ENCODE results near the gene S100A8.

S100A8 gene

GRCh38 chr1:153389973-153390879 lies 647 bp downstream of the S100A8 start:
- no peak for DNase-seq

DNA sequence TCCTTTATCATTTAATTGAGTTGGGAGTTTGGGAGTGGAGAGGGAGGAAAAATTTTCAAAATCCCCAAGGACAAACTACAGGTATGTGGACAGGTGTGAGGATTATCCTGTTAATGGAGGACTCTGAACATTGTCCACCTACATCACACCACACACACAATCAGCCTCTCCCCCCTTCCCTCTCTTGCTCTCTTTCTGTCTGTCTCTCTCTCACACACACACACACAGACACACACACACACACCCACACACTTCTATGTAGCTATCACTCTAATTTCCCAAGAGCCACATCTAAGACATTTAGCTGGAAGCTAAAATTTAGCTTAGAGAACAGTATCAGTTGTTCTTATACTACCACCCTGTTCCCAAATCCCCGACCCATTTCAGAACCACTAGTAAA lies 1.5 kb downstream of the S100A8 start:
- DNase-seq = no peak

- no peak for DNase-seq
Observed at GRCh38 chr1:153387785-153388184, 3.1 kb downstream of the S100A8 start.

- no peak for DNase-seq
Observed at GRCh38 chr1:153387001-153387400, 3.9 kb downstream of the S100A8 start.

DNA sequence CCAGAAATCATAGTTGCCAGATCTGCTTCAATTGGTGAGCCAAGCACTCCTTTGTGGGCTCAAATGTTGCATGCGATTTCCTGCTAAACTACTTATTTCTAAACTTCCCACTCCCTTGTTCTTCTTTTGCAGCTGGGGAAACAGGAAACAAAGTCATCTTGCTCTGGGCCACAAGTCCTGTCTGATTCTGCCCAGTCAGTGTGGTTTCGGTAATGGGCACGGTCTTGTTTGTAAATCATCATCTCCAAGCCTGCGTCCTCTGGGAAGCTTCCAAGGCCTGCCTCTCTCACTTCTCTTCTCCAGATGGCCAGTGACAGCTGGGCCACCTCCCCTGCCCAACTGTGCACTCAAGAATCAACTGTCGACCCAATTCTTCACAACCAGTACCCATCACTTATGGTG lies 4.4 kb downstream of the S100A8 start:
- DNase-seq = no peak

DNA sequence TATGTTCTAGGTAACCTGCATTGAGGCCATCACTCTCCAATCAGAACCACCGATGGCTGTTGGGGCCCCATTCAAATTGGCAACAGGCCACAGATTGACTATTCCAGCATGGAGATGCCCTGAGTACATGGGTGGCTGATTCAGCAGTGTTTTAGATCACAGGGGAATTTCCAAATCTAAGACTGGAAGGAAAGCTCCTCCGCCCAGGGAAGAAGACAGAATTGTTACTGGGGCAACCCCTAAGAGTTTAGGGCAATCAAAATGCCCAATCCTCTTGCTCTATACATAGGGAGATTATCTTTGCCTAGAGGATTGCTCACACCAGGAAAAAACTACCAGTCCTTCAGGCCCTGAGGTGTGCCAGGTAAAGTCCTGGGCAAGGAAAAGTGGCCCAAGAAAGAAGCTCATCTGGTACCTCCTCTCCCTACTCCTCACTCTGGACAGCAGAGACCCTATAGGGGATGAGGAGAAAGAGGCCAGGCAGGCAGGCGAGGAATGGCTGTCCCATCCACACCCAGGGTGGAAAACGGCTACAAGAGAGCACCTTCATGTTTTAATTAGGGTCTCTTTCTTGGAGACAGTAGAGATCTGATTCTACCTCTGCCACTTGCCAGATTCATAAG lies 5.8 kb downstream of the S100A8 start:
- no peak for DNase-seq

- no peak for DNase-seq
Observed at GRCh38 chr1:153380711-153381110, 10.2 kb downstream of the S100A8 start.

DNA sequence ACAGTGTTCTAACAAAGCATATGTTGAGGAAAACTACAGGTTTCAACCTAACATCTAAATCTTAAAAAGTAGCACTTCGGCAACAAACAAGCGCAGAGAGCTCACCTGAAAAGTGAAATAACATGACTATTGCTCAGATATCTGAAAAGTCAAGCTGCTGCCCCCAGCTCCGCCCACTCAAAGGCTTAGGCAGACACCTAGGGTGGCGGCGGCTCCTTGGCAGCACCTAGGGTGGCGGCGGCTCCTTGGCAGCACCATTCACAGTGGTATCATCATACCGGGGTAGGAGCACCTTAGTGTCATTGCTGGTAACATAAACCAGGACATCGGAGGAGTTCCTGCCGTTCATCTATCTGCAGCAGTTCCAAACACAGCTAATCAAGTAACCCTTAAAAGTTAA lies 11.3 kb downstream of the S100A8 start:
- no peak for DNase-seq

- no peak for DNase-seq
Observed at GRCh38 chr1:153375511-153375910, 15.4 kb downstream of the S100A8 start, which contains the start of gene S100A12. Gene S100A12, minus strand, starts transcription at chr1:153375621. Its CDS starts 1,029 bp downstream, at chr1:153374592.

DNA sequence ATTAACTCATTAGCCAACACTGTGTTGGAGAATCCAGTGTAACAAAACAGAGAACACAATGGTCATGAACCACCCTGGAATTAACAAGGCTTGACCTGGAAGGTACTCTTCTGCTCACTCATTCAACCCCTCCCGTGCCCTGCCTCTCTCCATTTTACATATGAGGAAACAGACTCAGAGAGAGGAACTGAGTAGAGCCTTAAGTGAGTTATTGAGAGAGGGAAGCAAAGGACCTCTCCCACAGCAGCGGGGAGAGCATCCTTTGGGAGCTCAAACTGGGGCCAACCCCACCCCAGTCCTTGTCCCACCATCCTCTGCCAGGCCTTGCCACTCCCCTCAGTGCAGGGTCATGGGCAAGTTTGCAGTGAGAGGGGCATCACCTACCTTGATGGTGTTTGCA lies 16.8 kb downstream of the S100A8 start:
- DNase-seq = no peak

DNA sequence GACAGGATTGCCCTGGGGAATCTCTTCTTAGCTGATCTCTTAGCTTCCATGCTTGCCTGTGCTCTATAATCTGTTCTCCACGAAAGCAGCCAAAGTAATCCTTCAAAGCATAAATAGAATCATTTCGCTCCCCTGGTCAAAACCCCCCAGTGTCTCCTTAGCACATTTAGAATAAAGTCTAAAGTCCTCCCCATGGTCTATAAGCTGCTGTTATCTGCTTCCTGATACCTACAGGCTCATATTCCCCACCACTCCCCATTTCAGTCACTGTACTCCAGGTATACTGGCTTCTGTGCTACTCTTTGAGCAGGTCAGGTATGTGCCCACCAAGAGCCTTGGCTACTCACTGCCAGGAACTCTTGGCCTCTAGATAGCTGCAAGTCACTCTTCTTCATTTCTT lies 18.3 kb downstream of the S100A8 start:
- DNase-seq = no peak

GRCh38 chr1:153371231-153371630 lies 19.6 kb downstream of the S100A8 start:
- DNase-seq = no peak

GRCh38 chr1:153370146-153370545 lies 20.7 kb downstream of the S100A8 start:
- DNase-seq = no peak

GRCh38 chr1:153368495-153368894 lies 22.4 kb downstream of the S100A8 start:
- no peak for DNase-seq

DNA sequence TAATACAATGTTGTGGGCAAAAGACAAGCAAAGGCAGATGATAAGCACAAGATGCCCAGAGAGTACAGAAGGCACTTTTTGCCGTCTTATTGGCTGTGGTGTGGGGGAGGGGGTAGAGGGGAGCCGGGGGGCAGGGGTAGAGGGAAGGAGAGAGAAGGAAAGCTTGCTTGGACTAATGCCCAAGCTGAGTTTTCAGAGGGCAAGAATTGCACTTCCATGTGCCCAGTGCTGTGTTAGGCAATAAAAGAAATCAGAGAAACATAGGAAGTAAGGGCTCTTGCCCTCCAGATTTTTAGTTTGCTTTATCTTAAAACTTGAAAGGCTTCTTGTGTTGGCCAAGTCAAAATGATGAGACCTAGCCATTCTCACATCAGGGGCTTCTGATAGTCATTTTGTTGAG lies 23.8 kb downstream of the S100A8 start:
- DNase-seq = no peak

DNA sequence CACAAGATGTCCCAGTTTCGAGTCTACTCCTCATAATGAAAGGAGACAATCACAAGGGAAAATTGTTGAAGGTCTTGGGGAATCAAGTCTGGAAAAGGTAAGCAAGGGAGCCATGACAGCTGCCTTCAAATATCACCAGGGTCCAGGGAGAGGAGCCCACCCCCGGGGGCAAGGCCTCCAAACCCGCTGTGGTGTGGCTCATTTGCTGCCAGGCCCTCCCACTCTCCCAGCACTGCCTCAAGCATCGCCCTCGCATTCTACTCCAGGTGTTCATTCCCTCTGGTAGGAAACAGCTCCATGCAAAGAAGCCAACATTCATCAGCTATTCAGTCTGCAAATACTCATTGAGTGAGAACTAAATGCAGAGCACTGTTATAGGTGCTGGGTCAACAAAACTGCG lies 24.6 kb downstream of the S100A8 start:
- DNase-seq = no peak

DNA sequence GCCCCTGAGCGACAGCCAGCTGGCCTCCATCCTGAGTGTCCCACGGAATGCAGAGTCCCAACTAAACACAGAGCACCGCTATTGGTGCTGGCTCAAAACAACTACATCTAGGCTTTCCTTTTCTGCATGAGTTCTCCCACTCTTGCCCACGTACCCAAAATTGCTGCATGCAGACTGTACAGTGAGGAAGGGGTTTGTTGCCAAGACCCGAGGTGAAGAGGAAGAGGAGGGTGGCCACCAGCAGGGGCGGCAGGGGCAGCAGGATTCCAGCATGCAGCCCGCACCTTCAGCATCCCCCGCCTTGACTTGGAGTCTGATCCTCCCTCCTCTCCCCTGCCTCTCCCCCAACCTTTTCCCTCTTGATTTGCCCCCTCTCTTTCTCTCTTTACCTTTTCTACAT lies 25.2 kb downstream of the S100A8 start:
- DNase-seq = no peak

- no peak for DNase-seq
Observed at GRCh38 chr1:153364766-153365666, 25.9 kb downstream of the S100A8 start.

- DNase-seq = no peak
Observed at GRCh38 chr1:153364156-153364555, 26.7 kb downstream of the S100A8 start.

DNA sequence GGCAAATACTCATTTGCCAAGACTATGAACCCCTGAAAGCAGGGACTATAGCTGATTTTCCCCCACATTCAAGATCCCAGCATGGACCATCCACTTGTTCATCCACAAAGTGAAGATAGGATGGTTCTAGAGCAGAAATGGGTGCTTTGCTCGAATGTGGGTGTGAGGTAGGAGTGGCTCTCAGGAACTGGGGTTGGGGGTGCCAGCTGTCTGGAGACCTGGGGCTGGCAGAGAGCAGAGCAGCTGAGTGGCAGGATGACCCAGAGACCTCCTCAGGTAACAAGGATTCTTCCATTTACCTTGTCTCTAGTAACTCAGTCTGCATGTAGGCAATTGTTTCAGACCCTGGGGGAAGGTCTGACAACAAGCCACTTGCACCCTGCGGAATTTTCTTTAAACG lies 27.2 kb downstream of the S100A8 start:
- DNase-seq = no peak

GRCh38 chr1:153362187-153362775 lies 28.6 kb downstream of the S100A8 start:
- DNase-seq = no peak

- DNase-seq = no peak
Observed at GRCh38 chr1:153361480-153362109, 29.3 kb downstream of the S100A8 start.

All from CD4-positive, alpha-beta T cell treated with Interleukin-10 for 1 hour (primary cell).